Stimulated activated CD8-positive, alpha-beta memory T cell treated with anti-CD3 and anti-CD28 coated beads, Interleukin-7, amount 100 ng/mL, for 1 hour (primary cell): ENCODE measurements around the gene CLASP1.
A peak's percentile ranks its signal among the peaks of the same experiment; 100 is the strongest.
"Not testable (repeated sequence)": the region's sequence is repeated elsewhere in the genome, so short reads cannot be mapped to it uniquely, and the experiment has no call there.

Source experiments
- DNase-seq, 2 donors: peaks; one replicate each; pipeline ENCODE4 v3.0.0-alpha.2; 2020; ENCODE audit warnings: low read depth in 2 of 2

The CLASP1 gene

GRCh38 chr2:121662656-121663055 lies 13.4 kb upstream of the CLASP1 start:
- no peak for DNase-seq

GRCh38 chr2:121659933-121660332 lies 10.7 kb upstream of the CLASP1 start:
- DNase-seq = no peak

GRCh38 chr2:121658393-121658792 lies 9.1 kb upstream of the CLASP1 start:
- DNase-seq = not testable (repeated sequence)

- no peak for DNase-seq
Observed at GRCh38 chr2:121653035-121653434, 3.8 kb upstream of the CLASP1 start.

GRCh38 chr2:121650315-121650930 lies 1.2 kb upstream of the CLASP1 start:
- DNase-seq = no peak

GRCh38 chr2:121649596-121650314 lies 493 bp upstream of the CLASP1 start:
- peak; percentile 88 for DNase-seq

GRCh38 chr2:121648206-121649148 lies 785 bp downstream of the CLASP1 start:
- peak in 1 of 2 donors; percentile 19 for DNase-seq

- no peak for DNase-seq
Observed at GRCh38 chr2:121647396-121647795, 1.9 kb downstream of the CLASP1 start.

- no peak for DNase-seq
Observed at GRCh38 chr2:121644715-121645114, 4.5 kb downstream of the CLASP1 start.

GRCh38 chr2:121643877-121644276 lies 5.4 kb downstream of the CLASP1 start:
- DNase-seq = no peak

- no peak for DNase-seq
Observed at GRCh38 chr2:121640380-121641316, 8.6 kb downstream of the CLASP1 start.

- not testable (repeated sequence) for DNase-seq
Observed at GRCh38 chr2:121639846-121640245, 9.4 kb downstream of the CLASP1 start.

- no peak for DNase-seq
Observed at GRCh38 chr2:121638333-121638732, 10.9 kb downstream of the CLASP1 start.

GRCh38 chr2:121635371-121635770 lies 13.9 kb downstream of the CLASP1 start:
- no peak for DNase-seq

- no peak for DNase-seq
Observed at GRCh38 chr2:121634354-121635307, 14.6 kb downstream of the CLASP1 start.

- DNase-seq = no peak
Observed at GRCh38 chr2:121633463-121633862, 15.8 kb downstream of the CLASP1 start.

- no peak for DNase-seq
Observed at GRCh38 chr2:121627525-121628050, 21.7 kb downstream of the CLASP1 start.

- DNase-seq = no peak
Observed at GRCh38 chr2:121626777-121627524, 22.3 kb downstream of the CLASP1 start.

GRCh38 chr2:121625953-121626352 lies 23.3 kb downstream of the CLASP1 start:
- DNase-seq = no peak
